NCI-H146 treated with DMSO at 0.1 percent for 48 hours (cell line): ENCODE measurements around the gene LSM14B.

Experiments used
- DNase-seq: peaks from one replicate; lab custom pipeline; 2025; ENCODE audit not compliant: unreplicated experiment; lab: John Stamatoyannopoulos, UW

The LSM14B gene

GRCh38 chr20:62160876-62161275 lies 38.6 kb downstream of the LSM14B start:
- no peak for DNase-seq

- no peak for DNase-seq
These were observed 39.1 kb downstream of the LSM14B start for GRCh38 chr20:62161347-62161746.

GRCh38 chr20:62162765-62163484 lies 40.6 kb downstream of the LSM14B start:
- no peak for DNase-seq

GRCh38 chr20:62163485-62163865 lies 41.2 kb downstream of the LSM14B start:
- DNase-seq = no peak

- DNase-seq = no peak
These were observed 41.9 kb downstream of the LSM14B start for GRCh38 chr20:62163986-62164762.

GRCh38 chr20:62164879-62165761 lies 42.8 kb downstream of the LSM14B start:
- no peak for DNase-seq

- DNase-seq = no peak
These were observed 43.6 kb downstream of the LSM14B start for GRCh38 chr20:62165762-62166399.

GRCh38 chr20:62167474-62167873 lies 45.2 kb downstream of the LSM14B start:
- DNase-seq = no peak

GRCh38 chr20:62168061-62168460 lies 45.8 kb downstream of the LSM14B start:
- DNase-seq = no peak

GRCh38 chr20:62168890-62169435 lies 46.7 kb downstream of the LSM14B start:
- DNase-seq = no peak

GRCh38 chr20:62170536-62170935 lies 48.3 kb downstream of the LSM14B start:
- DNase-seq = no peak

GRCh38 chr20:62171245-62171644 lies 49.0 kb downstream of the LSM14B start:
- no peak for DNase-seq

- no peak for DNase-seq
These were observed 50.4 kb downstream of the LSM14B start for GRCh38 chr20:62172666-62173065.

GRCh38 chr20:62174021-62174804 lies 51.9 kb downstream of the LSM14B start:
- DNase-seq = no peak

- no peak for DNase-seq
These were observed 52.8 kb downstream of the LSM14B start for GRCh38 chr20:62174870-62175624.

GRCh38 chr20:62175711-62176110 lies 53.4 kb downstream of the LSM14B start:
- DNase-seq = no peak

- no peak for DNase-seq
These were observed 54.6 kb downstream of the LSM14B start for GRCh38 chr20:62176866-62177265.

GRCh38 chr20:62177307-62177706 lies 55.0 kb downstream of the LSM14B start:
- no peak for DNase-seq
